HT-29 (cell line): ENCODE results near the gene KLF12. TPM values are rescaled to one million over a fixed set of nuclear protein-coding genes. Genes with fewer than 3 reads are reported as not detected.

ENCODE experiments used
- DNase-seq: peaks from one replicate; pipeline ENCODE4 v3.0.0-alpha.2; 2015; ENCODE audit warnings: low spot score
- total RNA-seq: library from RNA; depleted of rRNA; stranded (reverse); fragments of >200 nt; shearing (Covaris generic); gene quantifications from 2 replicates; pipeline ENCODE4 v1.2.3, GENCODE V29; 2014; rRNA removed

The KLF12 gene
- total RNA-seq, result 5.1 and 5.7 TPM in 2 replicates

DNA sequence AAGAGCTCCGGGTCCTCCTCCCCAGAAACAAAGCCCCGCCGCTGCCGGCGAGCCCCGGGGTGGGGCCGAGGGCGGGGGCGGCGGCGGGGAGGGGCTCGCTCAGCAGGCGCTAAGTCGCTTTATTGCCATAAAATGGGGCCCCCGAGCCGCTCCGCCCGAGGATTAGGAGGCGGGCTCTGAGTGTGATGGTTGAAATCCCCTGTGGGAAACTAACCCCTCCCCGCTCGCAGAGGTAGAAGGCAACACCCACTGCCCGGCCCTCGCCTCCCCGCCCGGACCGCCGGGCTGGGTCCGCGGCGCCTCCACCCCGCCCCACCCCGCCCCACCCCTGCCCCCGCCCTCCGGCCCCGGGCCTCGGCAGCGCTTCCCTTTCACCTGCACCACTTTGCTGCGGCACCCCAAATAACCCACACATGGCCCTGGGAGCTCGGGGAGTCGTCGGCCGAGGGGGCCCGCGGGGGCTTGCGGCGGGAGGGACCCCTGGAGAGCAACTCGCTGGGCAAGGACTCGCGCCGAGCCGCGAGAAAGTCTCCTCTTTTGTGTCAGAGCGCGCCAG lies at the start of gene KLF12:
KLF12 (minus strand) TSS at position 184 of the 556 bp plus-strand sequence.
- DNase-seq, result peak; percentile 93

DNA sequence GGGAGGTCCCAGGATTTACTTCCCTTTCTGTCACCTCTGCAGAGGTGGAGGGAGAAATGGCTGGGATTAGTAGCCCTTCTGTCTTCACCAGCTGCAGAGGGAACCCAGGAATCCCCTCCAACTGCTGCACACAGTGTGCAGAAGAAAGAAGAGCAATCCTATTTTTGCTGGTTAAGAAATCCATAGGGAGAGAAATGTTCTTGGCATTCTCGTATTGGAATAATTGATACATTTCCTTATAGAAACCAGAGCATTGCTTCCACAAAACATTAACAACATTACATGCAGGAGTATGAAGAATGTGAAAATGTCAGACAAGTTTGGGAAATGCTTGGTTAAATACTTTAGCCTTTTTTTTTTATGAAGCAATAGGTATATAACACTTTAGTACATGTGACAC lies 48.3 kb upstream of the KLF12 start:
- DNase-seq, result no peak

DNA sequence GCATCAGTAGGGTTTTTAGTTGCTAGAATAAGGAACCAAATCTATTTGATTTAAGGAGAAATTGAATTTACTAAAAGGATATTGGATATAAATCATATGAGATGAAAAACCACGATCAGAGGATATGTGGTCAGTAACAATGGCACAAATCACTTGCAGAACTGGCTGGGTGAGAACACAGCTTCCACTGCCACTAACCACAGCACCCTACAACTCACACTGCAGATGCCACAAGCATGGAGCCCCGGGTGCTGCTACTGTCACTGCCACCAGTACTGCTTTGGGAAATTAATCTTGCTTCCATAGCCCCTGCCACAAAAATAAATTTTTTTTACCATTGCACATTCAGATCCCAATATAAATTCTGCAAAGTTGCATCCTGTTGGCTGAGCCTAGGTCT lies 40.6 kb upstream of the KLF12 start:
- no peak for DNase-seq

DNA sequence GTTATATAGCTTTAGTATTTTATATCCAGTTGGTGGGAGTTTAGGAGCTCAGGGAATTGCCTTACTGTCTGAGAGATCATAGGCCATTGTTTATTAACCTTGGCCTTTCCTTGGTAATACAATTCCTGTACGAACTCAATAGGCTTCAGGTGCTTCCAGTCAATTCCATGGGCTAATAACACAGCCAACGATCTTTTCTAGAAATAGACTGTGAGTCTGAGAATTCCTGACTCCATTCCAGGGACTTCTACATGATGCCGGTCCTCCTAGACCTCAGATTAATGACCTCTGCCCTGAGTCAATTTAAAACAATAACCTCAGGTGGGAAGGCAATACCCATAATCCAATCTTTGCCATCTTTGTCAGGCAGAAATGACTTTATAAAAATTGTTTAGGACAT lies 39.6 kb upstream of the KLF12 start:
- no peak for DNase-seq

DNA sequence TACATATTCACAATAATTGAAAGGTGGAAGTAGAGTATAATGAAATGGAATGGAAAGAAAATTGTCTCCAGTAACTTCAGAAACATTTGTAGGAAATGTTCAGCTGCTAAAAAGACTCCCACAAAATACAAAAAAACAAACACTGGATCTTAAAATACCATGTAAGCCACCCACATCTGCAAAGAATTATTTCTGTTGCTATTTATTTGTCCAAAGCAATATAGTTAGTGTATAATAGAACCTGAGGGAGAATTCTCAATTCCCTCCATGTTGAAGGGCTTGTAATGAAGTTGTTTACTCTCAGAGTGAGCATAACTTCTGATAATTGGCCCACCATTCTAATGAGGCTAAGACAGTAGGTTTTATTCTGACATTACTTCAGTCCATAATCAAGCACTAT lies 37.4 kb upstream of the KLF12 start:
- no peak for DNase-seq

DNA sequence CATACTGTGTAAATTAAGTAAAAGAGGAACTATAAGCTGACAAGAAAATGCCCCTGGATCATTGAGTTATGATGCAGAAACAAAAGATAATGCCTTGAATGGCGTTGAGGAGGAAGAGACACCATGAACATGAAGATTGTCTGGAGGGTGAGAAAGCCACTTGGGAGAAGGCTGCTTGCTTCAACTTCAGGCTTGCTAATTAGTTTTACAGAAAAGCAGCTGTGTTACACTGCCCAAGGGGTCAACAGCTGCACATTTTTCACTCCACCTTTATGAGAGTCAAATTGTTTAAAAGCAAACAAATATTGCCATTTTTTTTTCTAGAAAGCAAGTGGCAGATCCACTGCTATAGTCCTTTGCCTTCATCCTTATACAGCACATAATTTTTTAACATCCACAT lies 35.5 kb upstream of the KLF12 start:
- DNase-seq, result no peak

DNA sequence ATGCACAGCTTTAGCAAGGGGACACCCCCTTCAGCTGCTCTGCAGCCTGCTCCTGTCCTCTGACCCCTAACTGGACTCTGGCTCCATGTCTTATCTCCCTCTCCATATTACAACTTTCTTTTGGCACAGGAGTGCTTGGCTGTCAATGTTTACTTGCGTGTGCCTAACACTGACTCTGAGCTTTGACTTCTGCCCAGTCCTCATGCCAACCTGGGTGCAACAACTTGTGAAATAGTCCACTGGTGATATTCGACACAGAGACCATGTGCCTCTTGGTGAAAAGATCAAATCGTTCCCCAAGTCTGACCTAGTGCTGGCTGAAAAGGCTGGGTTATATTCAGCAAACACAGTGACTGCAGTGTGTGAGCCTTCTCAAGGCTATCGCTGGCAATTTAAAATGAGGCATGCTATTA lies 34.1 kb upstream of the KLF12 start:
- DNase-seq, result no peak

DNA sequence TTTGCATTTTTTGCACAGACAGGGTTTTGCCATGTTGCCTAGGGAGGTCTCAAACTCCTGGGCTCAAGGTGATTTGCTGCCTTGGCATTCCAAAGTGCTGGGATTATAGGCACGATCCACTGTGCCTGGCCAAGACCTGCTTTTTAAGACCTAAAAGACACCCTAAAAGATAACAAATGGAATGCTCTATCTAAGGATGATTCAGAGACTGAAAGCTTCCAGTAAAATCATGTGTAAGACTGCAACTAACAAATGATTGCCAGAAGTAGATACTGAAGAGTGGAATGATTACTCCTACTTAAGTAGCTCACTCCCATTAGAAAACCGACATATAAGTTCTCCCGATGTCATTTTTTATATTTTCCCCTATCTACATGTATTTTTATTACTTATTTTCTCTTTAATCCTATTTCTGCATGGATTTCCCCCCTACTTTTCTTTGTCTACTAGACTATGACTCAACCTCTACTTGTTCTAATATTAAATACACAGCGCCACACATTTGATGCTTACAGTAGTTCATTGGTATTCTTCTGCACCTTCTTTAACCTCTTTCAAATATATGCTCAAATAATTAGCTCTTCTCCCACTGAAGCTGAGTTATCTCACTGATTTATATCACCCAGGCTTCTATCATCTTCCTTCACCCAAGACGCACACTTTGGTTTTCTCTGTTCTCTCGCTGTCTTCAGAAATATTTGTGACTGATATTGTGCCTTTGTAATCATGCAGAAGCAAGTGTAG lies 32.2 kb upstream of the KLF12 start:
- no peak for DNase-seq

DNA sequence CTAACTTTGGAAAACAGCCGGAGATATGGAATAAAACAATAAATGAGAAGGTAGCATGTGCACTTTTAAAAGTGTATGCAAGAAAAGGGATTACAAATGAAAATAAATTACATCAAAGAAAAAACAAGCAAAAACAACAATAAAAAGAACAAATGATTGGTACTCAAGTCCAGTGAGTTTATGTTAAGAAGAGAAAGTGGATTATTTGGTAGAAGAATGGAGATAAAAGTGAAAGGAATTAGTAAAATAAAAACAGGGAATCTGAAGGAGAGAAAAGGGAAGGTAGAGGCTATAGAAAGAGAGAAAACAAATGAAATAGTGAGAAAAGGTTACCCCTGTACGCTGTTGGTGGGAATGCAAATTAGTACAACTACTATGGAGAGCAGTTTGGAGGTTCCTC lies 28.6 kb upstream of the KLF12 start:
- DNase-seq, result no peak

DNA sequence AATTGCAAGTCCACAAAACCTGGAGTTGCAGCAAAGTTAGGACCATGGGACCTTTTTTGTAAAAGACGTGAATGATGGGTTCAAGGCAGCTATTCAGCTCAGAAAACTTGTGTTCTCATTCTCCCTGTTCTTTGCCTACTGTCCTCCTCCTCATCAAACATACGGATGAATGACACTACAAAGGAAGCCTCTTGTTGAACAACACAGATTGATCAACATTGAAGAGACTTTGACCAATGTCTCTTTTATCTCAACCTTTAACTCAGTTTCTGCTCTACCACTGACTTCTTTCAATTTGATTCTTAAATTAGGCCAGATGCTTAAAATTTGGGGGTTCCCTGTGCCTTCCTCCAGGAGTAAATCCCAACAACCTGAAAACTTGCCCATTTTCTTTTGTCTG lies 27.9 kb upstream of the KLF12 start:
- no peak for DNase-seq

DNA sequence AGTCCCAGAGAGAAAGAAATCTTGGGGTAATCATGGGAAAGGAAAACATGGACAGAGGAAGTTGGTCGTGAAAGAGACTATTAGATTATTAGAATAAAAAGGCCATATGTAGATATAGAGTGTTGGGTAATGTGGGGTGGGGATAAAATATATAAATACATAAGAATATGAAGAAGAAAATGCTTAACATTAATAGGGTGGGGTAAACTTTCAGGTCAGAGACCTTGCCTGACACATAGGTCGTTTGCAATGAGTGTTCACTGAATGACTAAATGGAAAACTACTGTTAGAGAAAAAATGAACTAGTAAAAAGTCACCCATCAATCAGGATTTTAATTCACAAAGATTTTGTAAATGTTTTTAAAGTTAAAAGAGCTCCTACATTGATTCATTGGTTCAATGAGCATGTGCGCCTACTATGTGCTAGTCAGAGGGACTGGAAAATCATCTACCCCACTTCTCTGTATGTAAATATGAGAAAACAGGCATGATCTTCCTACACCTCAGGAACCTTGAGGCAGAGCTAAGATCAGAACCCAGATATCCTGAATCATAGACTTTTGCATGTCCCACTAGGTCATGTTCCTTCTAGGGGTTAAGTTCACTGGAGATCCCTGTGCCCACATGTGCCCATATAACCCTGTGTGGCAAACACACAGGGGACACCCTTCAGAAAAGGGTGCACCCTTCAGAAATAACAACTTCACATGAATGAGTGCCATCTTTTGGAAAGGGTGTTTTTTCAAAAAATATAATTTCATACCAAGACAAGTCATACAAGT lies 24.6 kb upstream of the KLF12 start:
- DNase-seq, result no peak

DNA sequence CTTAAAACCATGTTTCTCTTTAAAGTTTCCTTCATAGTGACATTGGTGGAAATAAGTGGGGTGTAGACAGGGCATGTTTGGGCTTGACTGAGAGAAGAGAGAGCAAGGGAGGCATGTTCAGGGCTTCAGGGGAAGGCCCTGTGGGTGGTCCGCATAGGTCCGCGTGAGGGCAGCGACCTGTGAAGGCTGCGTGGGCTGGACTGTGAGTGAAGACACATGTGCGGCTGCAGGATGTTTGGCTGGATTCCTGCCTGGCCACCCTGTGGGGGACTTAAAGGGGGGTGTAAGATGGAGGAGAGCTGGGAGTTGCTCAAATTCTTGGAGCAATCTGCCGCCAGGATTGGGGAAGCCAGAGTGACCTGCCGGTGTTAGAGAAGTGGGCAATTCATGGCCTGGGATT lies 23.8 kb upstream of the KLF12 start:
- DNase-seq, result no peak

DNA sequence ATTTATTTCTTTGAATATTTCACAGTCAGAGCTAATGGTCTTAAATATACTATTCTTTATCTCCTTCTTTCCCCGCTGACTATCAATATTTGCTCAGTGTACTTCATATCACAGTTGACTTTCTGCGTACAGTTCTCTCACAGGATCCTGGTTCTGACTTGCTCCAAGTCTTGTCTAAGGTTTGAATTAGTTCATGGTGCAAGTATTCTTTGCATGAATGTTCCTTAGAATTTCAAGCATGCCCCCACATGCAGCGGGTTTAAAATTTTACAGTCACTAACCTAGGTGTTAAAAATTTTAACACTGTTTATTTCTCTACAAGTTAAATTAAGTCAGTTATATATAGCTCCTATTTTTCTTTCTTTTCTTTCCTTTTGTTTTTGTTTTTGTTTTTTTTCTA lies 20.8 kb upstream of the KLF12 start:
- DNase-seq, result no peak

DNA sequence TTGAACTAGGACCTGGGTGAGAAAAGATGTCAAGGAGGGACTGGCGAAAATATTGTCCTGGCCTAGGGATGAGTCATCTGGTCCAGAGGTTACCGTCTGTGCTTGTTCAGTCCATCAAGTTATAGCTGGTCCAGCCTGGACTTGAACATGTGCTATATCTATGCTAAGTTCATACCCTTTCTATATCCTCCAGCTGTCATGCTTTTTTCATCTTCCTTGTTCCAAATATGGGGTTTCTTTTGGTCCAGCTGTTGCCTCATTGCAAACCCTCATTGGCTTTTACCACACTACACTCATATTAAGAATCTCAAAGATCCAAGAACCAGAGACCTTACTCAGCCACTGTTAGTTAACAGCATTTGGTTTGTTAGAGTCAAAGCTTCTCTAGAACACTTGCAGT lies 19.1 kb upstream of the KLF12 start:
- peak; percentile 26 for DNase-seq

DNA sequence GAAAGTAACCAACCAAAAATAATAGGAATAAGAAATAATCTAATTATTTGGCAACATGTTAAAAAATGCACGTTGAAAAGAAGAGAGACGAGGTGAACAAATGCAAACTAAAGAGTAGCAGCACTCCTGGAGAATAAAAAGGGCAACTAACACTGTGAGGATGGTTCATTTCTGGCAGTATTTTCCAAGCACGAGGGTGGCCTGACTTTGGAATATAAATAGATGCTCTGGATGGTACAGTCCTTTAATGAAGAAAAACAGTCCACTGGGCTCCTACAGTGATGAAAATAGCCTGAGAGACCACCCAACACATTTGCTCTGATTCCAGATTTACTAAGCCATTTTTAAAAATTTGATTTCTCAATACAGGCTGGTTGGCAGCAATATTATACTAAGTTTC lies 17.7 kb upstream of the KLF12 start:
- no peak for DNase-seq

DNA sequence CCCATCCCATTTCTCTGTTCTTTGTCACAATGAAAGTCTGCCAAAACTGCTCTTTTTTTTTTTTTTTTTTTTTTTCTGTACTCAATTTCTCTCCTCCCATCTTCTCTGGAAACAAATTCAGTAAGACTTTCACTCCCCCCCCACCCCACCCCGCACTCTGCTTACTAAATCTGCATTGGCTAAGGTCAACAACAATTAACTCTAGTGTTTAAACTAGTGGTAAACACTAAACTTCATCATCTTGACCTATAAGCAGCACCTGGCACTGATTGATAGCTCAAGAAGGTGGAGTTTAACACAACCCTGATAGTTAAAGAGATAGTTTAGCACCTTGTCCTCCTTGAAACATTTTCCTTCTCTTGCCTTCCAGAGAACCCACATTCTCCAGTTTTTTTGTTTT lies 14.1 kb upstream of the KLF12 start:
- DNase-seq, result no peak

DNA sequence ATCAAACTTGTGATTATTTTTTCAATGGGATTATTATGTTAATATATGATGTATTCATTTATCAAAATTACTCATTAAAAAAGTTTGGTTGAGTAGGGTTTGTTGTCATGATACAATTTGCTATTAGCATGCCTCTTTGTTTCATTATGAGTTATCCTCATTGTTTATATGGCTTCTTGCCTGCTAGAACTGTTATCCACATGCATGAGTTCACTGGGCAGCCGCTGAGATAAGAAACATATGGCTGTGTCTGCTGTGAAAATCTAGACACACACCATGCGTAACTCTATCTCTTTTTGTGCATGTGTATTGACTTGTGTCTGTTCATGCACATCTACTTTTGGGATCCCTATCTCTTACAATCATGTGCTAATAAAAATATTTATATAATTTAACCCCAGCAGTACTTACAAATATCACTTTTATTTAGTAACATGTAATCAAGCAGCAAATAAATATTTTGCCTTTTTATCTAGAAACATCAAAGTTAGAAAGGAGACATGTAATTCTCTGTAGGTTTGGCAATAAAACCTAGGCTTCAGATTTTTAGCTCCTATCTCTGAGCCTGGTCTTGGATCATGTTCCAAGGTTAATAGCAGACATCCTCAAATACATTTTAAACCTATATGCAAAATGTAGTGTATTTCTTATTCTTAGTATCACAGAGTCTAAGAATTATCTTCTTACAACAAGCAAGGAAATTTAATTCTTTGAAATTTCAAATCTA lies 11.2 kb upstream of the KLF12 start:
- no peak for DNase-seq

DNA sequence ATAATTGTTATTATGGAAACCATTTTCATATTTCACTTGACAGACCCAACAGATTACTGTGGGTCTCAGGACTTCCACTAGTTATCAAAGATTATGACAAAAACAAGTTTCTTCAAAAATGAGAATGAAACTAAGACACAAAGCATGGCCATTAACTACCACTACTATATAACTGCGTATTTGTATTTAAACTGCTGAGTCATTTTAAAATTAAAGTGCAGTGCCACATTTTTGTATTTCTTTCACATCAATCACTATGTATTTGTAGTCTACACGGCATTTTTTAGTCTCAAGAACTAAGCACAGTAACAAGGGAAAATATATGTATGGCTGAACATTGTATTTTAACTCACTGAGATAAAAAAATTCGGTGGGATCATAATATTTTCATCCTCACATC lies 10.1 kb upstream of the KLF12 start:
- no peak for DNase-seq

DNA sequence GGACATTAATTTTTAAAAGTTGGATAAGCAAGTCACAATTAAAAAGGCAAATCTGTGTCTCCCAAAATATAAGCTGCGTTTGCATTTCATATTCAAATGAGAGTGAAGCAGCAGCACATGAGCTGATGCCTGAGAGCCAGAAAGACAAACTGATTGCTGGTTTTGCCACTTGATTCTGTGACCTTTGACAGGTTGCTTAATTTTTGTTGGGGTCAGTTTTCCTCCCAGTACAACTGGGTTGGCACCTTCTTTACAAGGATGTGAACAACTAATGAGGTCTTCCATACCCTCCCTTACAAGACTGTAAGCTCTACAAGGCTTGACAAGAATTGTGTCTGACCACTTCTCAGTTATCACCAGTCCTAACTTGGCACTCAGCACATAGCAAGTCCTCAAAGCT lies 8.1 kb upstream of the KLF12 start:
- no peak for DNase-seq

DNA sequence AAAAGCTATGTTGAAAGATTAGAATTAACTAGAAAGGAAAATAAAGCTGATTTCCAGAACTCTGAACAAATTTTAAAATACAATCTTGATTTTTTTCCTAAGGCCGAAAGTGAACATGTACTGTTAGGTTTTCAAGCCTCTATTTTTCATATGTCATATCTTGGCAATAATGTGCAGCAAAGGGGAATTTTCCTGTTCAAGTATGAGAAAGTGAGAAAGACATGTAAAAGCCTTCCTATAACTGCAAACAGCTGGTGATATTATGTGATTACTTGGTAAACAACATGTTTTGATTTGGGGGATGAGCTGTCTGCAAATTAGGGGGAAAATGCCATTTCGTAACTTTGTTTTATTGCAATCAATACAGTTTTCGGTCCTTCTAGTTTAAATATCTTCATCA lies 4.0 kb upstream of the KLF12 start:
- DNase-seq, result no peak

DNA sequence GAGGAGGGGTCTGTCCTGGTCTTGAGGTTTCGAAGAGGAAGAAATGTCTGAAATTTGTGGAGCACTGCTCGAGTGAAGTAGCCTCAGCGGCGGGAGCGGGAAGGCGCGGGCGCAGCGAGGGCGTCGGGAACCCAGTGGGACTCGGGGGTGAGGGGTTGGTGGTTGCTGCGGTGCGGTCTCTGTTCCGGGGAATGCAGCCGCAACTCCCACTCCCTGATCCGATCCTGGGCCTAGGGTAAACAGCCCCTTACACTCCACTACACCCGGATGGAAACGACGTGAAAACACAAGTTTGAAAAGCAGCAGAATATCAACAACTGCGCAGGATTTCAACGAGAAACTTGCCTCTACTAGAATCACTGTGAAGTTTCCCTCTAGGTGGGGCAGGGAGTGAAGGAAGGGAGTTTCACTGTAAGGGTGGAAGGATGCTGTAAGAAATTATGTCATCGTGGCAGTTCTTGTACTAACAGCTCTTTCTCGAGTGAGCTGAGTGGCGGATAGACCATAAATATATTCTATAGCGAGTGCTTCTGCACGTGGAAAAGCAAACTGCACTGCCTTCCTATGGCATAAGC lies 2.0 kb upstream of the KLF12 start:
- DNase-seq, result peak; percentile 72
